Keratinocyte (primary cell): ENCODE measurements around the gene RUNX1. TPM values are rescaled to one million over a fixed set of nuclear protein-coding genes. Genes with fewer than 3 reads are reported as not detected.

Experiments
- DNase-seq: peaks from one replicate; pipeline ENCODE4 v3.0.0-alpha.2; 2011; ENCODE audit warnings: low read depth, missing footprints, low spot score
- FAIRE-seq: peaks from 2 replicates; lab custom pipeline; 2011; peaks lifted over from hg19 to GRCh38; lab: Jason Lieb, UNC
- H2AFZ ChIP-seq: 2 replicates; pipeline ENCODE4 v1.6.0; 2012; ENCODE audit warnings: low read length, control low read depth, inconsistent platforms; ENCODE audit not compliant: control insufficient read depth
- H3K27ac ChIP-seq: 2 replicates; pipeline ENCODE4 v1.5.1; 2011; ENCODE audit warnings: low read length; ENCODE audit not compliant: control insufficient read depth, insufficient read depth
- H3K27me3 ChIP-seq: 3 replicates; pipeline ENCODE4 v1.6.0; 2011; ENCODE audit warnings: low read length; ENCODE audit not compliant: control insufficient read depth, insufficient read depth; ENCODE audit errors: extremely low read depth
- H3K36me3 ChIP-seq, 2 experiments: 2 replicates in 1 of 2; 3 replicates in 1 of 2; pipeline ENCODE4 v1.5.1; 2011; ENCODE audit warnings: low read length in 2 of 2, mild to moderate bottlenecking in 1 of 2; ENCODE audit not compliant: control insufficient read depth in 2 of 2, insufficient read depth in 2 of 2; ENCODE audit errors: extremely low read depth in 1 of 2
- H3K4me1 ChIP-seq: 3 replicates; pipeline ENCODE4 v1.5.1; 2011; ENCODE audit warnings: low read length; ENCODE audit not compliant: control insufficient read depth, insufficient read depth; ENCODE audit errors: extremely low read depth
- H3K4me2 ChIP-seq: 3 replicates; pipeline ENCODE4 v1.6.0; 2011; ENCODE audit warnings: low read depth, low read length; ENCODE audit not compliant: control insufficient read depth, insufficient read depth; ENCODE audit errors: extremely low read depth
- H3K4me3 ChIP-seq, 3 experiments: fragments of 200-600 bp in 1 of 3; sonication (generic) in 1 of 3; 2 replicates in 2 of 3; 3 replicates in 1 of 3; pipeline ENCODE4 v1.5.1; 2011 to 2016; ENCODE audit warnings: low read length in 3 of 3, mild to moderate bottlenecking in 3 of 3, control low read depth in 2 of 3, inconsistent platforms in 1 of 3, low read depth in 1 of 3, mixed read lengths in 1 of 3, mixed run types in 1 of 3, moderate library complexity in 1 of 3; ENCODE audit not compliant: control insufficient read depth in 2 of 3, insufficient read depth in 2 of 3; ENCODE audit errors: extremely low read depth in 1 of 3
- H3K79me2 ChIP-seq: 2 replicates; pipeline ENCODE4 v1.6.0; 2012; ENCODE audit warnings: low read length; ENCODE audit not compliant: control insufficient read depth, insufficient read depth
- H3K9ac ChIP-seq: 3 replicates; pipeline ENCODE4 v1.6.0; 2011; ENCODE audit warnings: low read length; ENCODE audit not compliant: control insufficient read depth, insufficient read depth; ENCODE audit errors: extremely low read depth
- H3K9me1 ChIP-seq: 3 replicates; pipeline ENCODE4 v1.6.0; 2011; ENCODE audit warnings: low read length; ENCODE audit not compliant: control insufficient read depth, insufficient read depth; ENCODE audit errors: extremely low read depth
- H3K9me3 ChIP-seq: 2 replicates; pipeline ENCODE4 v1.5.1; 2012; ENCODE audit warnings: low read depth, low read length; ENCODE audit not compliant: control insufficient read depth
- H4K20me1 ChIP-seq: 3 replicates; pipeline ENCODE4 v1.6.0; 2011; ENCODE audit warnings: low read length; ENCODE audit not compliant: control insufficient read depth, insufficient read depth; ENCODE audit errors: extremely low read depth
- EZH2 ChIP-seq: IDR thresholded peaks from one replicate; pipeline ENCODE4 v1.6.1; 2012; ENCODE audit warnings: inconsistent platforms, mild to moderate bottlenecking, low read length, moderate library complexity
- dilution Hi-C: fragments of 300-500 bp; cut with MboI; formaldehyde crosslinking; loops from one replicate; pipeline ENCODE4 v1.7.0; 2020; ENCODE audit warnings: low sequenced_read_pairs; ENCODE audit not compliant: extremely low pct_ligation_motif_present
- polyA plus RNA-seq, 5 experiments: library from polyadenylated mRNA; depleted of rRNA in 3 of 5; stranded (reverse) in 3 of 5; stranded (forward) in 1 of 5; unstranded in 1 of 5; fragments of >200 nt; gene quantifications; 1 replicate in 1 of 5; 2 replicates in 3 of 5; 3 replicates in 1 of 5; pipeline versions ENCODE4 v1.2.1 to v1.2.3, GENCODE V29; 2011 to 2012; ENCODE audit warnings: missing spikeins in 2 of 5, low read depth in 1 of 5, low replicate concordance in 1 of 5
- TF ChIP-seq, protein P1 (sequence below), 3 experiments: IDR thresholded peaks in 1 of 3; conservative IDR thresholded peaks in 1 of 3; optimal IDR thresholded peaks in 1 of 3; 2 replicates in 2 of 3; 3 replicates in 1 of 3; pipeline versions ENCODE3 to v1.5.1; 2011; ENCODE audit warnings: low read length in 3 of 3, mild to moderate bottlenecking in 3 of 3, moderate library complexity in 2 of 3, control low read depth in 1 of 3, inconsistent platforms in 1 of 3; ENCODE audit not compliant: insufficient read depth in 2 of 3; ENCODE audit errors: extremely low read depth in 1 of 3

The RUNX1 gene
- polyA plus RNA-seq, 1 donor (not counting 4 experiments of a cell fraction or from before 2014, with no cell fraction given): 44.9 TPM

DNA sequence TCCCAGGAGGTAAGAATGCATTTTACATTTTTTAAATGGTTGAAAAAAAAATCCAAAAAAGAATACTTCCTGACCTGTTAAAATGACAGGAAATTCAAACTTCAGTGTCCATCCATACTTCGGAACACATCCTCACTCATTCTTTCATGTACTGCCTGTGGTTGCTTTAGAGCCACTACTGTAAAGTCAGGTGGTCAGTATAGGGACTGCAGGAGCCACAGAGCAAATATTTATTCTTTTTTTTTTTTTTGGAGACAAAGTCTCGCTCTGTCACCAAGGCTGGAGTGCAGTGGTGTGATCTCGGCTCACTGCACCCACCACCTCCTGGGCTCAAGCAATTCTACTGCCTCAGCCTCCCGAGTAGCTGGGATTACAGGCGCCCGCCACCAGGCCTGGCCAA is 255.6 kb downstream of the RUNX1 start:
- Histone ChIP-seq H3K27ac (no peak overlapping the region), H3K9ac (no peak overlapping the region), H3K9me3 (no peaks in the 10 kb centered on the region), H3K4me1 (peaks cover 33% of the 10 kb centered on the region), H3K9me1 (no peaks in the 10 kb centered on the region), H3K27me3 (no peaks in the 10 kb centered on the region), H3K36me3 (peaks cover 16 to 47% of the 10 kb centered on the region in 2 experiments), H3K4me3 (no peak overlapping the region), H3K4me2 (no peak overlapping the region), H3K79me2 (no peaks in the 10 kb centered on the region), H4K20me1 (no peaks in the 10 kb centered on the region), H2AFZ (no peak overlapping the region)
- no peak for TF ChIP-seq EZH2
- TF ChIP-seq, protein P1, sequence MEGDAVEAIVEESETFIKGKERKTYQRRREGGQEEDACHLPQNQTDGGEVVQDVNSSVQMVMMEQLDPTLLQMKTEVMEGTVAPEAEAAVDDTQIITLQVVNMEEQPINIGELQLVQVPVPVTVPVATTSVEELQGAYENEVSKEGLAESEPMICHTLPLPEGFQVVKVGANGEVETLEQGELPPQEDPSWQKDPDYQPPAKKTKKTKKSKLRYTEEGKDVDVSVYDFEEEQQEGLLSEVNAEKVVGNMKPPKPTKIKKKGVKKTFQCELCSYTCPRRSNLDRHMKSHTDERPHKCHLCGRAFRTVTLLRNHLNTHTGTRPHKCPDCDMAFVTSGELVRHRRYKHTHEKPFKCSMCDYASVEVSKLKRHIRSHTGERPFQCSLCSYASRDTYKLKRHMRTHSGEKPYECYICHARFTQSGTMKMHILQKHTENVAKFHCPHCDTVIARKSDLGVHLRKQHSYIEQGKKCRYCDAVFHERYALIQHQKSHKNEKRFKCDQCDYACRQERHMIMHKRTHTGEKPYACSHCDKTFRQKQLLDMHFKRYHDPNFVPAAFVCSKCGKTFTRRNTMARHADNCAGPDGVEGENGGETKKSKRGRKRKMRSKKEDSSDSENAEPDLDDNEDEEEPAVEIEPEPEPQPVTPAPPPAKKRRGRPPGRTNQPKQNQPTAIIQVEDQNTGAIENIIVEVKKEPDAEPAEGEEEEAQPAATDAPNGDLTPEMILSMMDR (optimal IDR thresholded peaks at IDR 0.05 in 1 of 3, IDR thresholded peaks at IDR 0.05 in 1 of 3, conservative IDR thresholded peaks at IDR 0.05 in 1 of 3; ENCODE audit: extremely low read depth in 1 of 3, insufficient read depth in 2 of 3, low read length in 3 of 3): no peak
- no peak for DNase-seq
- dilution Hi-C loops: no loop called here
- FAIRE-seq: no peak

DNA sequence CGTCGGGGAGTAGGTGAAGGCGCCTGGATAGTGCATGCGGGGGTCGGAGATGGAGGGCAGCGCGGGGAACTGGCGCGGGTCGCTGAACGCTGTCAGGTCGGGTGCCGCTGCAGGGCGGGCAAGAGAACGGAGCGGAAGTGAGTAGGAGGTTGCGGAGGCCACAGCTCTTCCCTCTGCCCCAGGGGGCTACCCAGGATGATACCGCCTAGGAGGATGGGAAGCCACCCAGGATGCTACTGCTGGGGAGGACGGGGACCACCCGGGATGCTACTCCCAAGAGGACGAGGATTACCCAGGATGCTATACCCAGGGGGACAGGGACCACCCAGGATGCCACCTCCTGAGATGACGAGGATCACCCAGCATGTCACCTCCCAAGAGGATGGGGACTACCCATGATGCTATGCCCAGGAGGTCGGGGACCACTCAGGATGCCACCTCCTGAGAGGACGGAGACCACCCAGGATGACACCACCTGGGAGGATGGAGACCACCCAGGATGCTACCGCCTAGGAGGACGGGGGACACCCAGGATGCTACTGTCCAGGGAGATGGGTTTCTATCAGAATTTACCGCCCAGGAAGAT is 256.5 kb downstream of the RUNX1 start:
- H3K36me3 ChIP-seq: peaks cover 16 to 43% of the 10 kb centered on the region in 2 experiments
- DNase-seq (no peak), FAIRE-seq (no peak)
- H3K4me2 ChIP-seq: no peak overlapping the region
- H3K27ac ChIP-seq: no peak overlapping the region
- H3K4me3 ChIP-seq: no peak overlapping the region
- TF ChIP-seq, protein P1 (optimal IDR thresholded peaks at IDR 0.05 in 1 of 3, IDR thresholded peaks at IDR 0.05 in 1 of 3, conservative IDR thresholded peaks at IDR 0.05 in 1 of 3; ENCODE audit: extremely low read depth in 1 of 3, insufficient read depth in 2 of 3, low read length in 3 of 3): no peak
- no peaks in the 10 kb centered on the region for H3K27me3 ChIP-seq
- dilution Hi-C loops: no loop called here
- H3K9me1 ChIP-seq: no peaks in the 10 kb centered on the region
- no peak overlapping the region for H3K9ac ChIP-seq
- no peaks in the 10 kb centered on the region for H3K9me3 ChIP-seq
- no peak overlapping the region for H2AFZ ChIP-seq
- no peaks in the 10 kb centered on the region for H3K79me2 ChIP-seq
- H3K4me1 ChIP-seq: peaks cover 24% of the 10 kb centered on the region
- H4K20me1 ChIP-seq: no peaks in the 10 kb centered on the region
